Natural killer cell treated with Interleukin-12 subunit alpha and Interleukin-12 subunit beta and Interleukin-15 and Interleukin-18, amount 100 ng/mL, for 72 hours (primary cell): ENCODE measurements around the gene WDR86. TPM values are rescaled to one million over a fixed set of nuclear protein-coding genes. Genes with fewer than 3 reads are reported as not detected.
A peak's percentile ranks its signal among the peaks of the same experiment; 100 is the strongest.

Experiments used
- ATAC-seq, 2 donors: fragments of 150-1000 bp; cut with Tn5 transposase in 1 of 2; sonication (Bioruptor Pico), chemical (Tn5 transposase) in 1 of 2; 2 replicates each; pipeline ENCODE4 v1.10.0; 2021
- DNase-seq: peaks from one replicate; pipeline ENCODE4 v3.0.0; 2022; ENCODE audit warnings: low spot score
- H3K27ac Mint-ChIP-seq, 2 donors: 1 replicate in 1 of 2; 2 replicates in 1 of 2; pipeline ENCODE4 v1.8.0; 2022; ENCODE audit warnings: mixed read lengths in 2 of 2, mild to moderate bottlenecking in 1 of 2, moderate library complexity in 1 of 2
- H3K27me3 Mint-ChIP-seq, 2 donors: 1 replicate in 1 of 2; 2 replicates in 1 of 2; pipeline ENCODE4 v1.8.0; 2022; ENCODE audit warnings: mixed read lengths in 2 of 2
- H3K36me3 Mint-ChIP-seq: one replicate; pipeline ENCODE4 v1.8.0; 2022; ENCODE audit warnings: mixed read lengths
- H3K4me1 Mint-ChIP-seq, 2 donors: 1 replicate in 1 of 2; 2 replicates in 1 of 2; pipeline ENCODE4 v1.8.0; 2022; ENCODE audit warnings: low read depth in 2 of 2, mixed read lengths in 2 of 2, mild to moderate bottlenecking in 1 of 2
- H3K4me3 Mint-ChIP-seq: one replicate; pipeline ENCODE4 v1.8.0; 2022; ENCODE audit warnings: mixed read lengths
- H3K9me3 Mint-ChIP-seq: 2 replicates; pipeline ENCODE4 v1.8.0; 2022; ENCODE audit warnings: mixed read lengths
- total RNA-seq, 2 donors: library from RNA; stranded (reverse); gene quantifications; one replicate each; pipeline ENCODE4 v1.2.3, GENCODE V29; 2022

WDR86 gene
- total RNA-seq, 2 donors from 2014 or later, result not detected

- ATAC-seq (no peak), DNase-seq (no peak)
- H3K9me3 Mint-ChIP-seq, result no peaks in the 10 kb centered on the region
- H3K36me3 Mint-ChIP-seq, result no peaks in the 10 kb centered on the region
- no peak overlapping the region for H3K4me3 Mint-ChIP-seq
- no peaks in the 10 kb centered on the region for H3K4me1 Mint-ChIP-seq
- H3K27ac Mint-ChIP-seq, result no peak overlapping the region
- H3K27me3 Mint-ChIP-seq, result peaks cover 0 to 9% of the 10 kb centered on the region in 2 donors
These were observed 16.5 kb downstream of the WDR86 start for GRCh38 chr7:151393031-151393977.

GRCh38 chr7:151392426-151392825 is 17.4 kb downstream of the WDR86 start:
- Mint-ChIP-seq H3K27ac (no peak overlapping the region), H3K4me1 (no peaks in the 10 kb centered on the region), H3K4me3 (no peak overlapping the region), H3K27me3 (peaks cover 0 to 9% of the 10 kb centered on the region in 2 donors), H3K9me3 (no peaks in the 10 kb centered on the region), H3K36me3 (no peaks in the 10 kb centered on the region)
- ATAC-seq, result peak in 1 of 2 donors; percentile 2
- no peak for DNase-seq

GRCh38 chr7:151392002-151392401 is 17.8 kb downstream of the WDR86 start:
- Mint-ChIP-seq H3K27ac (no peak overlapping the region), H3K27me3 (peaks cover 0 to 9% of the 10 kb centered on the region in 2 donors), H3K4me1 (no peaks in the 10 kb centered on the region), H3K36me3 (no peaks in the 10 kb centered on the region), H3K4me3 (no peak overlapping the region), H3K9me3 (no peaks in the 10 kb centered on the region)
- ATAC-seq (no peak), DNase-seq (no peak)

- Mint-ChIP-seq H3K36me3 (no peaks in the 10 kb centered on the region), H3K4me3 (no peak overlapping the region), H3K9me3 (no peaks in the 10 kb centered on the region), H3K27ac (no peak overlapping the region), H3K27me3 (peaks cover 0 to 9% of the 10 kb centered on the region in 2 donors), H3K4me1 (no peaks in the 10 kb centered on the region)
- ATAC-seq, result no peak
- no peak for DNase-seq
These were observed 18.5 kb downstream of the WDR86 start for GRCh38 chr7:151391358-151391730.

GRCh38 chr7:151390598-151391357 is 19.1 kb downstream of the WDR86 start:
- Mint-ChIP-seq H3K36me3 (no peaks in the 10 kb centered on the region), H3K4me1 (no peaks in the 10 kb centered on the region), H3K27me3 (peaks cover 0 to 9% of the 10 kb centered on the region in 2 donors), H3K9me3 (no peaks in the 10 kb centered on the region), H3K4me3 (no peak overlapping the region), H3K27ac (no peak overlapping the region)
- DNase-seq (no peak), ATAC-seq (no peak)

- ATAC-seq, result no peak
- DNase-seq, result no peak
- Mint-ChIP-seq H3K9me3 (no peaks in the 10 kb centered on the region), H3K36me3 (no peaks in the 10 kb centered on the region), H3K4me3 (no peak overlapping the region), H3K27me3 (peaks cover 0 to 9% of the 10 kb centered on the region in 2 donors), H3K4me1 (no peaks in the 10 kb centered on the region), H3K27ac (no peak overlapping the region)
These were observed 19.9 kb downstream of the WDR86 start for GRCh38 chr7:151389768-151390597.

GRCh38 chr7:151389096-151389767 is 20.6 kb downstream of the WDR86 start:
- H3K9me3 Mint-ChIP-seq, result no peaks in the 10 kb centered on the region
- peaks cover 6 to 9% of the 10 kb centered on the region in 2 donors for H3K27me3 Mint-ChIP-seq
- H3K36me3 Mint-ChIP-seq, result no peaks in the 10 kb centered on the region
- DNase-seq (no peak), ATAC-seq (no peak)
- H3K27ac Mint-ChIP-seq, result no peak overlapping the region
- H3K4me1 Mint-ChIP-seq, result no peaks in the 10 kb centered on the region
- H3K4me3 Mint-ChIP-seq, result no peak overlapping the region

- peaks cover 9 to 13% of the 10 kb centered on the region in 2 donors for H3K27me3 Mint-ChIP-seq
- H3K36me3 Mint-ChIP-seq, result no peaks in the 10 kb centered on the region
- no peak for DNase-seq
- no peak overlapping the region for H3K27ac Mint-ChIP-seq
- no peak for ATAC-seq
- H3K9me3 Mint-ChIP-seq, result no peaks in the 10 kb centered on the region
- no peaks in the 10 kb centered on the region for H3K4me1 Mint-ChIP-seq
- no peak overlapping the region for H3K4me3 Mint-ChIP-seq
These were observed 21.4 kb downstream of the WDR86 start for GRCh38 chr7:151388430-151388829.

- ATAC-seq, result no peak
- Mint-ChIP-seq H3K36me3 (no peaks in the 10 kb centered on the region), H3K9me3 (no peaks in the 10 kb centered on the region), H3K27me3 (peaks cover 9% of the 10 kb centered on the region in 2 donors), H3K4me1 (no peaks in the 10 kb centered on the region), H3K4me3 (no peak overlapping the region), H3K27ac (no peak overlapping the region)
- no peak for DNase-seq
These were observed 21.9 kb downstream of the WDR86 start for GRCh38 chr7:151388007-151388297.

- Mint-ChIP-seq H3K27me3 (peaks cover 11% of the 10 kb centered on the region in 2 donors), H3K4me1 (peaks cover under 1 to 2% of the 10 kb centered on the region in 2 donors), H3K27ac (no peak overlapping the region), H3K9me3 (no peaks in the 10 kb centered on the region), H3K4me3 (no peak overlapping the region), H3K36me3 (no peaks in the 10 kb centered on the region)
- ATAC-seq (no peak), DNase-seq (no peak)
These were observed 22.5 kb downstream of the WDR86 start for GRCh38 chr7:151387161-151388006.

- no peaks in the 10 kb centered on the region for H3K36me3 Mint-ChIP-seq
- H3K27ac Mint-ChIP-seq, result no peak overlapping the region
- peaks cover 4 to 6% of the 10 kb centered on the region in 2 donors for H3K4me1 Mint-ChIP-seq
- no peak overlapping the region for H3K4me3 Mint-ChIP-seq
- peaks cover 14 to 15% of the 10 kb centered on the region in 2 donors for H3K27me3 Mint-ChIP-seq
- DNase-seq (no peak), ATAC-seq (no peak)
- no peaks in the 10 kb centered on the region for H3K9me3 Mint-ChIP-seq
These were observed 23.3 kb downstream of the WDR86 start for GRCh38 chr7:151386301-151387160.
